ENCODE data around the gene SNAPC4.

- TF ChIP-seq POLR2A (IDR thresholded peaks at IDR 0.05; ENCODE audit: low read length) (no peak), GATA1 (IDR thresholded peaks at IDR 0.05; ENCODE audit: low read depth, low read length) (no peak)
Observed at GRCh38 chr9:136366826-136367225, 33.1 kb downstream of the SNAPC4 start.

Data from erythroblast (primary cell).